Endothelial cell of umbilical vein (primary cell): ENCODE data around the gene ZNF846.

ENCODE experiments used
- EZH2 ChIP-seq: IDR thresholded peaks from 2 replicates; pipeline ENCODE4 v1.6.1; 2012; ENCODE audit warnings: borderline replicate concordance, low read depth, mild to moderate bottlenecking, moderate library complexity, low read length, inconsistent platforms; ENCODE audit not compliant: severe bottlenecking
- JUN ChIP-seq: IDR thresholded peaks from 2 replicates; pipeline ENCODE4 v1.6.1; 2011; ENCODE audit warnings: borderline replicate concordance, low read depth; ENCODE audit not compliant: insufficient read length, insufficient read depth
- MYC ChIP-seq: IDR thresholded peaks from one replicate; pipeline ENCODE4 v1.6.1; 2011; ENCODE audit warnings: mild to moderate bottlenecking, low read depth, low read length
- POLR2A ChIP-seq: IDR thresholded peaks from 2 replicates; pipeline ENCODE4 v1.6.1; 2012; ENCODE audit warnings: low read depth, mild to moderate bottlenecking, control low read depth, low read length
- TF ChIP-seq, protein P1 (sequence below), 2 donors: IDR thresholded peaks; 1 replicate in 1 of 2; 2 replicates in 1 of 2; pipeline ENCODE4 v1.5.1; 2011; ENCODE audit warnings: low read length in 2 of 2, mild to moderate bottlenecking in 2 of 2, moderate library complexity in 2 of 2, control low read depth in 1 of 2, inconsistent platforms in 1 of 2, low read depth in 1 of 2; ENCODE audit not compliant: insufficient read depth in 1 of 2; ENCODE audit errors: extremely low read depth in 1 of 2
- TF ChIP-seq, protein P2 (sequence below): IDR thresholded peaks from 2 replicates; pipeline ENCODE4 v1.6.1; 2011; ENCODE audit not compliant: insufficient read depth, insufficient read length

DNA sequence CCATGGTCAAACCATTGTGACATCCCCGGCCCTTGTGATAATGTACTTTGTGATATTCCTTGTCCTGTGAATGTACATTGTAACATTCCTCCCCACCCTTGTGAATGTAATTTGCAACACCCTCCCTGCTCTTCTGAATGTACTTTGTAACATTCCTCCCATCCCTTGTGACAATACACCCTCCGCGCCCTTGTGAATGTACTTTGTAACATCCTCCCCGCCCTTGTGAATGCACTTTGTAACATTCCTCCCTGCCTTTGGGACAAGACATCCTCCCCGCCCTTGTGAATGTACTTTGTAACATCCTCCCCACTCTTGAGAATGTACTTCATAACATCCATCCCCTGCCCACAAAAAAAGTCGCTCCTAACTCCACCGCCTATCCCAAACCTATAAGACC is 17.1 kb downstream of the ZNF846 start:
- no peak for TF ChIP-seq MYC
- no peak for TF ChIP-seq POLR2A
- TF ChIP-seq, protein P1, sequence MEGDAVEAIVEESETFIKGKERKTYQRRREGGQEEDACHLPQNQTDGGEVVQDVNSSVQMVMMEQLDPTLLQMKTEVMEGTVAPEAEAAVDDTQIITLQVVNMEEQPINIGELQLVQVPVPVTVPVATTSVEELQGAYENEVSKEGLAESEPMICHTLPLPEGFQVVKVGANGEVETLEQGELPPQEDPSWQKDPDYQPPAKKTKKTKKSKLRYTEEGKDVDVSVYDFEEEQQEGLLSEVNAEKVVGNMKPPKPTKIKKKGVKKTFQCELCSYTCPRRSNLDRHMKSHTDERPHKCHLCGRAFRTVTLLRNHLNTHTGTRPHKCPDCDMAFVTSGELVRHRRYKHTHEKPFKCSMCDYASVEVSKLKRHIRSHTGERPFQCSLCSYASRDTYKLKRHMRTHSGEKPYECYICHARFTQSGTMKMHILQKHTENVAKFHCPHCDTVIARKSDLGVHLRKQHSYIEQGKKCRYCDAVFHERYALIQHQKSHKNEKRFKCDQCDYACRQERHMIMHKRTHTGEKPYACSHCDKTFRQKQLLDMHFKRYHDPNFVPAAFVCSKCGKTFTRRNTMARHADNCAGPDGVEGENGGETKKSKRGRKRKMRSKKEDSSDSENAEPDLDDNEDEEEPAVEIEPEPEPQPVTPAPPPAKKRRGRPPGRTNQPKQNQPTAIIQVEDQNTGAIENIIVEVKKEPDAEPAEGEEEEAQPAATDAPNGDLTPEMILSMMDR (IDR thresholded peaks at IDR 0.05; ENCODE audit: extremely low read depth in 1 of 2, insufficient read depth in 1 of 2, low read depth in 1 of 2, low read length in 2 of 2) = no peak
- no peak for TF ChIP-seq JUN
- TF ChIP-seq EZH2 = no peak
- TF ChIP-seq, protein P2, sequence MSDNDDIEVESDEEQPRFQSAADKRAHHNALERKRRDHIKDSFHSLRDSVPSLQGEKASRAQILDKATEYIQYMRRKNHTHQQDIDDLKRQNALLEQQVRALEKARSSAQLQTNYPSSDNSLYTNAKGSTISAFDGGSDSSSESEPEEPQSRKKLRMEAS = no peak
